ENCODE results near the gene FRYL.

Gene FRYL

DNA sequence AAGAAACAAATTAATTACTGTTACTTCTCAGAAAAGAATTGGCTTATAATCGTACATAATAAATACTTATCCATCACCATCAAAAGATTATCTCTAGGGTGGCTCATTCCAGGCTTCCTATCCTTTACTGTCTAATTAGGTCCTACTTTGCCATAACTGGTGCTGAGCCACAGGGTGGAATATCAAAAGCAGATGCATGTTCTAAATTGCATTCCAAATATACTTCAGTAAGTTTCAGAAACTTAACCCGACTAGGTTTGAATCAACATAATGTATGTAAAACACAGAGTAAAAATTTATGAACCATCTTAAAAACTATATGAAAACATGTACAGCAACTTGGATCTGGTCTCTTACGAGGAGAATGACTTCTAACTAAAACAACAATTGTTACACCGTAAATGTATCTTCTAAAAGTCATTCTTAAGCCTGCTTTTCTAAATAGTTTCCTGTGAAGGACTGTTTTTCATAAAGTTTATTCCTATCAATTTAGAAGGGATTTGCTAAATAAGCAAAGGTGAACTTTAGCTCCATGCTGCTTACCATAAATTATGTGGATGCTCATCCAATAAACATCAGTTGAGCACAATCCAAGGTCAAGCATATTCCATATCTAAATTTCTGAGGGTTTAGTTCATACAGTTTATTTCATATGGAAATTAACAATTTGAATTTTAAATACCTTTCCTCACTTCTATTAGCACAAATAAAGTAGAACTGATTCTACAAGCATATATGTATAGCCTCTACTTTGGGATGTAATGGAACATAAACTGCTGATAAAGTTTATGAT, 276.6 kb downstream of the FRYL start:
- TF ChIP-seq CTCF (conservative IDR thresholded peaks at IDR 0.05) = no peak
- no peak overlapping the region for H3K27ac ChIP-seq

DNA sequence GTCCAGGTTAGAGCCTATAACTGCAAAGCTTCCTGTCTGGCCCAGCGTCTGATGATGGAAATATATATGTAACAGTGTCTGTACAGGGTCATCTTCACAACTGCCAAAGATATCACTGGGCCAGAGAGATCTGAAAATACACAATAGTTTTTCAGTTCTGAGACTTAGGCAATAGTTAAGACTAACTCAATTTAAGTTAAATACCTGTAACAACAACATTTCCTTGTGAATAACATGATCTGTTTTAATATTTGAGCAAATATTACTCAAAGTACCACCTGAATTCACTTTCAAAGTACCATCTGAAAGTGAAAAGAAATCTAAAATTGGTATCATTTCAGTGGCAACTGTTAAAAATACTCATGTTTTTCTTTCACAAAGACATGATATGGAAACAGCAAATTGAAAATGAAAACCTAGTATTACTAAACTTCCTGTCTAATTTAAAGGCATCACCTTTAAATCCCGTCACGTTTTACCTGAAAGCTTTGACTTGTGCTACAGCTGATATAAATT, 280.5 kb downstream of the FRYL start:
- H3K27ac ChIP-seq = no peak overlapping the region
- TF ChIP-seq CTCF (conservative IDR thresholded peaks at IDR 0.05) = no peak

- no peak for TF ChIP-seq CTCF (conservative IDR thresholded peaks at IDR 0.05)
- no peak overlapping the region for H3K27ac ChIP-seq
Measured at GRCh38 chr4:48498895-48499294, 281.2 kb downstream of the FRYL start.

GRCh38 chr4:48495941-48496340, 284.1 kb downstream of the FRYL start:
- no peak overlapping the region for H3K27ac ChIP-seq
- no peak for TF ChIP-seq CTCF (conservative IDR thresholded peaks at IDR 0.05)

DNA sequence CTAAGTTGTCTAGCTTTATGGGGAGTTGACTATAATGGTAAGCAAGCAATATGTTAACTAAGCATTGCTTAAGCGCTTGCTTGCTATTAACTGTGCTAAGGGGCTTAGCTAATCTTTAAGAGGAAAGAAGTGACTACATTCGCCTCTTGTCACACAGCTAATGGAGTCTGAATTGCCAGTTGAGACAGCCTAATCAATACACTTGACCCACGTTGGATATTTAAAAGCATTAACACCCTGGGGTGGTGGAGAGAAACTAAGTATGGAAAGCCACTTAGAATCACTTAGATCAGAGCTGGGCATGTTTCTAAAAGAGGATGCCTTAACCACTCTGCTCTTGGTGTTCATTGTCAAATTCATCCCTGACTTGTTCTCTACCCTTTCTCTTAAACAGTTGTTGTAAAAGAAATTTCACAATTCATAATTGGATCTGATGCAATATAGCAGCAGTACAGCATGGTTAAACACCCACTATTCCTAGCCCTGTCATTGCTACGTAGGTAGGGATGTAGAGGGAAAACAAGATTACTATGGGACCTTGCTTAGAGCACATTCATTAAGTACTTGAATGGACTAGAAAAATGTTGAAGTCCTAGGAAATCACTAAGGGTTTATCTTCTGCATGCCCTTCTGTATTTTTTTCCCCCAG, 286.5 kb downstream of the FRYL start:
- TF ChIP-seq CTCF (conservative IDR thresholded peaks at IDR 0.05) = no peak
- H3K27ac ChIP-seq = no peak overlapping the region

DNA sequence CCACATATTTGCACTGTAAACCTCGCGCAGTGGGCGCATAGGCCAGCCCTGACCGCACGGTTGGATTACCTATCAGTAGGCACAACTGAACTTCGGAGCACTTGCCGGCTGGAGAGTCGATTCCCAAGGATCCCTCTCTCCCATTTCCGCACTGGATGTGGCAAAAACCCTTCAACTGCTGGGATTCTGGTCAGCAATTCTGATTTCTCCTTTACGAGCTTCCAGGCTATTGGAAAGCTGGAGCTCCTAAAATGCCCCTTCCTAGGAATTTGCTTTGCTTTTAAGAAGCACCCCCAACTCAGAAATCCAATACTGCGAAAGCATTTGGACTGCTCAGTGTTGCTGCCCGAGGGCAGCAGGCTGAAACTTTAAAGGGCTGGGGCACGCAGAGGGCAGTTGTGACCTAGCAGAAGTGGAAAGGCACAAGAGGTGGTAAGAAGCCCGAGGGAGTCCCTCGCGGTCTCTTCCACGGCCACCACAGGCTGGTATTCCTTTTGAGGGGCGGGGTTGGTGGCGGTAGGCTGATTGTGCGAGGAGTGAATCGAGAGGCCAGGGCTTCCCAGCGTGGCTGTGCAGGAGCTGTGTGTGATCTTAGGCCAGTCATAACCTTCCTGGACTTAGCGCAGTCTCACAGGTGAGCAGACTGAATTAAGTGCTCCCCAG, 288.4 kb downstream of the FRYL start:
- no peak overlapping the region for H3K27ac ChIP-seq
- no peak for TF ChIP-seq CTCF (conservative IDR thresholded peaks at IDR 0.05)

All from VCaP (cell line).